ENCODE results near the gene GPR160.
"Not testable (repeated sequence)": the region's sequence is repeated elsewhere in the genome, so short reads cannot be mapped to it uniquely, and the experiment has no call there.

Gene GPR160, protein sequence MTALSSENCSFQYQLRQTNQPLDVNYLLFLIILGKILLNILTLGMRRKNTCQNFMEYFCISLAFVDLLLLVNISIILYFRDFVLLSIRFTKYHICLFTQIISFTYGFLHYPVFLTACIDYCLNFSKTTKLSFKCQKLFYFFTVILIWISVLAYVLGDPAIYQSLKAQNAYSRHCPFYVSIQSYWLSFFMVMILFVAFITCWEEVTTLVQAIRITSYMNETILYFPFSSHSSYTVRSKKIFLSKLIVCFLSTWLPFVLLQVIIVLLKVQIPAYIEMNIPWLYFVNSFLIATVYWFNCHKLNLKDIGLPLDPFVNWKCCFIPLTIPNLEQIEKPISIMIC

DNA sequence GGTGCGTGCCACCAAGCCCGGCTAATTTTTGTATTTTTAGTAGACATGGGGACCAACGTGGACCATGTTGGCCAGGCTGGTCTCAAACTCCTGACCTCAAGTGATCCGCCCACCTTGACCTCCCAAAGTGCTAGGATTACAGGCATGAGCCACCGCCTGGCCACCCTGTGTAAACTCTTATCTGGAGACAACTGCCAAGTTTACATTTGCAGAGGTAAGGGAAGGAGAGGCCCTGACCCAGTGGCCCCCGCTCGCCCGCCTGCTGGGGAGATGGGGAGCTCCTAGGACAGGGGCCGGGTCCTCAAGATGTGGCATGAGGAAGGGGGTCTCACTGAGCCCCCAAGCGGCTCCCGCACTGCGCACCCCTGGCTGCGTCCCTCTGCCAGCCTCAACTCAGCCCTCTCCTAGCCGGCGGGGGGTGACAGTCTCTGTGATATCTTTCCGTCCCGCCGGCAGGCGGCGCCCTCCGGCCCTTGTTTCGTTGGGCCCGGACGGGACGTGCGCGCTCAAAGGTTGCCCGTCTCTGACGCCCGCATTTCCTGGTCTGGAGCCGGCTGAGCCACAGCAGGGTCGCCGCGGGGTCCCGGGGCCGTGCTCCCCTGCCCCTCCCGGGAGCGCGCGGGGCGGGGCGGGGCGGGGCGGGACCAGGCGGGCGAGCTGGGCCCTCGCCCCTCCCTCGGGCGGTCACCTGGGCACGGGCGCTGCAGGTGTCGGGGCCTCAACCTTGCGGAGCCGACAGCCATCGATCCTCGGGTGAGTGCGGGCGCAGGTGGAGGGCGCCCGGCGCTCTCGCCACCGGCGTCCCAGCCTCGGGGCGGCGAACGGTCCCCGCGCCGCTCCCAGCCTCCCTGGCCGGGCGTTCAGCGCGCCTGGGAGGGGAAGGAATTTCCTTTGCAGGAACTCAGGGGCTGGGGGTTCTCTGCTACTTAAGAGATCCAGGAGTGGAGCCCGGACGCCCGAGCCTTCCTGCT, at the start of gene GPR160:
Gene GPR160 (plus strand): TSS at position 533 of the 971 bp plus-strand sequence. CDS start 45,978 bp downstream, outside the sequence.
- DNase-seq: peak; percentile 17

DNA sequence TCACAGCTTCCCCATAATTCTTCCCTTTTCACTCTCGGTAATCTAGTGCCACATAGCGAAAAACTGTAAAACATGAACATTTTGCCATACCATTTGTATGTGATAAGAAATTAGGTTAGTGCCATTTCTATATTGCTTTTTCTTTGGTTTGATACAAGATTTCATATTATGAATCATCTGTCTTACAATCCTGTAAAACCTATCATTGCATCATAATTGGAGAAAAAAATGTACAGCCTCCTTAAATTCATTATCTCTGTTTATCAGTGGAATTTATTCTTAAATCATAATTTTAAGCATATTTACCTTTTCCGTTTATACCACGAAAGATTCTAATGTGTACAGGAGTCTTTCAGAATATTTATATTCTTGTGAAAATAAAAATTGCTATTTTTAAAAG, 47.4 kb upstream of the GPR160 start:
- no peak for DNase-seq

DNA sequence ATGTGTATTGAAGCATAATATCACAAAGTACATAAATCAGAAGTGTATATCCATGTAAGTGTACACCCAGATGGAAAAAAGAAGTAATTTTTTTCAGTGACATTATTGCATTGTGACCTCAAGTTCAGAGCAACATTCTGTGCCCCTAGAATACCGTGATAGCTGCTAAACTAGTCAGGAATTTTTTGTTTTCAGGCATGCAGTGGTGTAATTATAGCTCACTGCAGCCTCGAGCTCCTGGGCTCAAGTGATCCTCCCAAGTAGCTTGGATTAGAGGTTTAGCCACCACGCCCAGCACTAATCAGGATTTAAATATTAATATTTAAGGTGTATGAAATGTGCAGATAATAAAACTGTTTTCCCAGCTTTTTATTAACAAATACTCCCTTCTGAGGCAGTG, 45.6 kb upstream of the GPR160 start:
- no peak for DNase-seq

DNA sequence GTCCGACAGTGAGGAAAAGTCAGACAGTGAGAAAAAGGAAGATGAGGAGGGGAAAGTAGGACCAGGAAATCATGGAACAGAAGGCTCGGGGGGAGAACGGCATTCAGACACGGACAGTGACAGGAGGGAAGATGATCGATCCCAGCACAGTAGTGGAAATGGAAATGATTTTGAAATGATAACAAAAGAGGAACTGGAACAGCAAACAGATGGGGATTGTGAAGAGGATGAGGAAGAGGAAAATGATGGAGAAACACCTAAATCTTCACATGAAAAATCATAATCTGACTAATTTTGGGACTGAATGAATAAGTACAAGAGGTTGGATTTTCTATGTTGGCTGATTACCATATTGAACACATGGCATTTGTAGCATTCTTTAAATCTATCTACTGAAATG, 45.0 kb upstream of the GPR160 start:
- DNase-seq: no peak

DNA sequence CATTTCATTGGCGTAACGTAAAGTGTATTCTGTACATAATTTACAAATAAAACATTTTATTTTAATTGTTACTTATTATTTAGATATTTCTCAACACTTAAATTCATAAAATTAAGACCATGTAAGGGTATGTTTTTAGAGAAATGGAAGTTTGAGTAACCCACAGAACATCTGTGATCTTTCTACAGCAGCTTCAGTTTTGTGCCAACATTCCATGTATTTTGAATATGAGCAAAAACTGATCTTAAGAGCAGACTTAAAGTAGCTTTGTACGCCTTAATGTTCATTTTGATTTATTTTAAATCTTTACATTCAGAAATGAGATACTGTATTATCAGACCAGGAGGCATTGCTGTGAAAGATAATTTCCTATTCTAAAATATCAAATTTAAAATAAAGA, 44.0 kb upstream of the GPR160 start:
- no peak for DNase-seq

DNA sequence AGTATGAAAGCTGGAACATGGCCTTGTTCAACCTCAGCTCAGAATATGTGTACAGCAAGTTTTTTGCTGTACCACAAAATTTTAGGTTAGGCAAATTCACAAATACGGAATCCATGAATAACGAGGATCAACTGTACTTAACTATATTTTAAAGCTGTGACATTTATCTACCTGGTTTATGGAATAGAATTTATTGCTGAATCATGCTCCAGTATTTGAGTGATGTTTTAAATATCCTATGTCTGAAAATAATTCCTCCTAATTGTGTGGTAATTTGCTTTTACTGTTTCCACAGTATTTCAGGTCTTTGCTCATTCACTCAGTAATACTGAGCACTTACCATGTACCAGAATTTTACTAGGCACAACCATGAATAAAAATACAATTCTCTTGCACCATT, 41.7 kb upstream of the GPR160 start:
- DNase-seq: no peak

DNA sequence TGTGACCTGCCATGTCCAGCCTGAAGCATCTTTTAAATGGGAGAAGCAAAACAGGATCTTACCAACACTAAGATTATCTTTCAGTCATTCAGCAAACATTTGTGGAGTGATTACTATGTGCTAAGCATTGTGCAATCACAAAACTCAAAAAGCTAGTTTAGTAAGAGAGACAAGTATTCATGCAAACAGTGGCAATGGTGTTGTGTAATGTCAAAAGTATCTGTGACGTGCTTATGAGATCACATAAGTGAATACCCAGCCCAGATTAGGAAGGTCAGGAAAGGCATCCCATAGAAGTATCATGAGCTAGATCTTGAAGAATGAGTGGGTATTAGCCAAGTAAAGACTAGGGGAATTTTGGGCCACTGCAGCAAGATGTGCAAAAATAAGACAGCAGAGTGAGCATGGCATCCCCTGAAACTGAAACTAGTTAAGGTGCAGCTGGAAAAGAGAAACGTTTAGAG, 39.1 kb upstream of the GPR160 start:
- DNase-seq: peak; percentile 72

DNA sequence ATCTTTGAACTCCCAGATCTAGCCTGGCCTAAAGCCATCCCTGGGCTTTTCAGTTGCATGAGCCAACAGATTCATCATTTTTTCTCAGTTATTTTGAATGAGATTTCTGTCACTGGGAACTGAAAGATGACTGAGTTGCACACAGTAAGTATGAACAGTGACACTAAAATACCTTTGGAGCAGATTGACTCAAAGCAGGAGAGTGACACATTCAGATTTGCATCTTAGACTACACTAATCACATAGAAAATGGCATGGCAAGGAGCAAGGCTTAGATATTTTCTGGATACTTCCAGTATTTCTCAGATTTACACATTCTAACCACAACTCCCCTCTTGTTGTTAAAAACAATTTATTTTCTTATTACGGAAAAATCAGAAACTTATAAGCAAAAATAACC, 38.4 kb upstream of the GPR160 start:
- no peak for DNase-seq

DNA sequence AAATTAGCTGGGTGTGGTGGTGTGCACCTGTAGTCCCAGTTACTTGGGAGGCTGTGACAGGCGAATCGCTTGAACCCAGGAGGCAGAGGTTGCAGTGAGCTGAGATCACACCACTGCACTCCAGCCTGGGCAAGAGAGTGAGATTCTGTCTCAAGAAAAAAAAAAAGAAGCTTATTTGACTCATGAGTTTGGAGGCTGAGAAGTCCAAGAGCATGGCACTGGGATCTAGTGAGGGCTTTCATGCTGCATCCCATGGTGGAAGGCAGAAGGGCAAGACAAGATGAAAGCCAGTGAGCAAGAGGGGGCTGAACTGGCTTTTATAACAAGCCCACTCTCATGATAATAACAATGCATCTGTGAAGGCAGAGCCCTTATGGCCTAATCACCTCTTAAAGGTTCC, 37.7 kb upstream of the GPR160 start:
- DNase-seq: no peak

DNA sequence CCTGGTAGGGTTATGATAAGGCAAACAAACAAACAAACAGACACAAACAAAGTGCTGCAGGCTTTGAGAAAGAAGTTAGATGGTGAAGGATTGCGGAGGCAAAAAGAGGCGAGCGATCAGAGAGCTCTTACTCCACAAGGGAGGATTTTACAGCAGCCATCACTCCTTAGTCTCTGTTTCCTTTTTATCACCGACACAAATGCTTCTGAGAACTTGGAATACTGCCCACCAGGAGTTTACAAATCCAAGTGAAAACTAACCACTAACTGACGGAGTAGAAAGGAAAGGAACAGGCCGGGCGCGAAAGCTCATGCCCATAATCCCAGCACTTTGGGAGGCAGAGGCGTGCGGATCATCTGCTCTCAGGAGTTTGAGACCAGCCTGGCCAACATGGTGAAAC, 35.6 kb upstream of the GPR160 start:
- no peak for DNase-seq

DNA sequence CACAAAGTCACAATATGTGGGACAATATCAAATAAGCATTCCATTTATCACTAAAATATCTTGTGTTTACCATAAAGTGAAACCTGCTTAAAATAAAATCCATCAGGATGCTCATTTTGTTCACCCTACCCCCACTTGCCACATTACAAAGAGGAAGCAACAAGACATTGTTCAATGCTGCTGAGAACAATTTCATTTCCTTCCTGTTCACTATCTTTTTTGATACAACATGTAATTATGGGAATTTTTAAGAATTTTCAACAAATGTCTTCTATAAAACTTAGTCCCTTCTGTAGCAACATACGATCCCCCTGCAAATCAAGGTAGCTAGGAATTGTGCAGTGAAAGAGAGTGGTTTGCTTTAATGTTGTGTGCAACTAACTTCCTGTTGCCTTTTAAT, 34.9 kb upstream of the GPR160 start:
- no peak for DNase-seq

DNA sequence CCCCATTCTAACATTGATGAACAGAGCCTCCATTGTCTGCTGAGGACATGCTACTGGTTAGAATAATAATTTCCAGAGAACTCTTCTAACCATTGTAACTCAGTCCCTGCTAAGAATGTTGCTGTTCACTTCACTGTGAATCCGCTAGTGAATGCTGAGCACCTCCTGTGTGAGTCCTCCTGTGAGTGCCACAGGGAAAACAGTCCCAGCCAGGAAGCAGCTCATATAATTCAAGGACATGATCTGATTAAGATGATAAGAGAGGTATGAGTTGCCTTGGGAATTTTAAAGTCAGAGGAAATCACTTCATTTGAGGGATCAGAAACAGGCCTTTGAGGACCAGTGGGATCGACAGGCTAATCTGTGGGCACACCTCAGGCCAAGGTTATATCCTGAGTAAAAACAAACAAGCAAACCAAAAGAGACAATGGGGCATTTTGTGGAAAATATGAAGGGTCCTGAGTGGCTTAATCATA, 33.9 kb upstream of the GPR160 start:
- no peak for DNase-seq

DNA sequence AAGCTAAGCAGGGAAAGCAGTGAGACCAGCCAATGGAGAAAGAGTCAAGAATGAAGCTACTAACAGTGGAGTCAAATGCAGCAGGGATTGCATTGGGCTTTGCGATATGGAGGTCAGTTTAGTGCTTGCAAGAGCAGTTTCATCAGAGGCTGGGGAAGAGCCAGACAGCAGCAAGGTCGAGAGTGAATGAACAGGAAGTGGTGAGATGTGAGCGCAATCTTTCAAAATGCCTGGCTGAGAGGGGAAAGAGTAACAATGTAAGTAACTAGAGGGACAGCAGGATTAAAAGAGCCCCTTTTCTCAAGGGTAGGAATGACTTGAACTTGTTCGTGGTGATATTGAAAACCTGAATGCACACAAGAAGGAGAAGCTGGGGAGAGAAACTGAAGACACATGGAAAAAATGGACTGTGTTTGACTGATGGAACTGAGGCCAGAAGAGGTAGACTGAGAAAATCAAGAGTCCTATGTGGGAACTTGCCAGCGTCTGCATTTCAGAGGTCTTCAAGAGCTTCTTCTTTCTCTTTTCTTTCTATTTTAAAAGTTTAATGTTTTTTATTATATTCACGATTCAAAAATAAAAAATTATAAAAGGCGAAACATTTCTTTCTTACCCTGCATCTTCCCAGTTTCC, 30.6 kb upstream of the GPR160 start:
- DNase-seq: peak; percentile 72

DNA sequence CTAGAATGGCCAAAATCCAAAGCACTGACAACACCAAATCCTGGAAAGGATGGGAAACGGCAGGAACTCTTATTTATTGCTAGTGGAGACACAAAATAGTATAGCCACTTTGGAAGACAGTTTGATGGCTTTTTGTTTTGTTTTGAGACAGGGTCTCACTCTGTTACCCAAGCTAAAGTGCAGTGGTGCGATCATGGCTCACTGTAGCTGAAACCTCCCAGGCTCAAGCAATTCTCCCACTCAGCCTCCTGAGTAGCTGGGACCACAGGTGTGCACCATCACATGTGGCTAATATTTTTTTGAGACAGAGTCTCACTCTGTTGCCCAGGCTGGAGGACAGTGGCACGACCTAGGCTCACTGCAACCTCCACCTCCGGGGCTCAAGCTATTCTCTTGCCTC, 27.3 kb upstream of the GPR160 start:
- DNase-seq: no peak

DNA sequence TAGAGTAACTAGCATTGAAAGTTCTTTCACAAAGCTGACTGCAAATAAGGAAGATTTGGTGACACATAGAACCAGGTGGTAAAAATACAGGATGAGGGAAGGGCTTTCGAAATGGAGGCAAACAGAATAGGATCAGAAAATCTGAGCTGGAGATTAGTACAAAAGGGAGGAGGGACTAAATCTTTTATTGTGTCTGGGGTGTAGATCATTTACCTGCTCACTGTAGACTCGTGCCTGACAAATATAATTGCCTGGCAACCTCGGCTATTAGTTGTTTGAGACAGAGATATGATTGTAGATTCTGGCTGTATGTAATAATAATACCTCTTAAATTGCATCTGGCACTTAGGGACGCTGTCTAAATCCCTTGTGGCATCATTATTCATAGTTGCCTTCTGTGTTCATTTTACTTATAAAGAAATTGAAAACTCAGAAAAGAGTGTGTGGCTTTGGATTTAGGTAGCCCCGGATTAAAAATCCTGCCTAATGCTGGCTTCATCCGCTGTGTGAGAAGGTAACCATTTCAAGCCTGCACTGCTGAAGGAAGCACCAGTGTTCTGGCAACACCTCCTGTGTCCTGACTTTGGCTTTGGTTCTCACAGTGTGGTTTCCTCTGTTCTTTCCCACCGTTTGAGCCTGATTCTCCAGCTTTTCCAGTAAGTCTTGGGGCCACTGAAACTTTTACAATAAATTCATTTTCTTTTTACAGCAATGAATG, 25.0 kb upstream of the GPR160 start:
- no peak for DNase-seq

DNA sequence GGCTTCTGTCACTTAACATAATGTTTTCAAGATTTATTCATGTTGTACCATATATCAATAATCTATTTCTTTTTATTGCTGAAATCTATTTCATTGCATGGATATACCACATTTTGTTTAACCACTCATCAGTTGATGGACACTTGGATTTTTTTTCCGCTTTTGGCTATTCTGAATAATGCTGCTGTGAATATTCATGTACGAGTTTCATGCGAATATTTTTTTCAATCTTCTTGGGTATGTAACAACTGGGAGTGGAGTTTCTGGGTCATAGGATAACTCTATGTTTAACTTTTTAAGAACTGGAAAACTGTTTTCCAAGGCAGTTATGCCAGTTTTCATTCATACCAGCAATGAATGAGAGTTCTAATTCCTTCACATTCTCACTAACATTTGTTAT, 21.7 kb upstream of the GPR160 start:
- DNase-seq: no peak

DNA sequence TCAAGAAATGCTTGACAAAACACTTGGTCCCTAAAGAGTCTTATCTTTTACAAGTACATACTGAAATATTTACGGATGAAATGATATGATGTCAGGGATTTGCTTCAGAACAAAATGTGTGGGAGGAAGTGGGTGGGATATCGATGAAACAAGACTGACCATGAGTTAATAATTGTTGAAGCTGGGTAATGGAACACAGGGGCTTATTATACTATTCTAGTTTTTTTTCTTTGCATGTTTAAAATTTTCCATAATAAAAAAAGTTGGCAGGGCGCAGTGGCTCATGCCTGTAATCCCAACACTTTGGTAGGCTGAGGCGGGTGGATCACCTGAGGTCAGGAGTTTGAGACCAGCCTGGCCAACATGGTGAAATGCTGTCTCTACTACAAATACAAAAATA, 18.5 kb upstream of the GPR160 start:
- not testable (repeated sequence) for DNase-seq

DNA sequence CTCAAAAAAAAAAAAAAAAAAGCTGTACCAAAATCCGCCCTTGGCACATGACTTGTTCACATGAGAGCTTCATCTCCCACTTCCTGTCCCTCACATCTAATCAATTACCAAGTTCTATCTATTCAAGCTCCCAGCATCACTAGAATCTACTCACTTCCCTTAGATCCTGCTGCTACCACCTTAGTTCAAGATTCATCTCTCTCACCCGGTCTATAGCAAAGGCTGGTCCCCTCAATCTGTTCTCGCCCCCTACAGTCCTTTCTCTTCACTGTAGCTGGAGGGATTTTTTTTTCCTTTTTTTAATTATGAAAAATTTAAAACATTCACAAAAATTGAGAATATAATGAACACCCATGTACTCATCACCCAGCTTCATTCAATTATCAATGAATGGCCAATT, 16.7 kb upstream of the GPR160 start:
- DNase-seq: no peak

DNA sequence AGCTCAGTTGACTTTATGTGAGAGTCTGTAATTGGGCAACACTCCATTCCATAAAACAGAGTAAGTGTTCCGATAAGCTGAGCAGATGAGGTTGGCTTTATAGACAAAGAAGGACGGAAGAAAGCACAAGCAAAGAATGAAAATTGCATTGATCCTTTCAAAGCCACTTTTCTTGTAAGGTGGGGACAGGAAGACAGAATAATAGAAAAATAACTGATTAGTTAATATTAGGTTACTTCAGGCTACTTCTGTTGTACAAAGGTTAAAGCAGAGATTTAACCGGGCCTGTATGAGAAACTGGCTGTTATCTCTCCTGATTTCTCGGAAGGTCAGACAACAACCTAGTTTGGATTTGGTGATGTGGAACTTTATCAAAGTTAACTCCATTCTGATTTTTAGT, 15.5 kb upstream of the GPR160 start:
- DNase-seq: no peak

DNA sequence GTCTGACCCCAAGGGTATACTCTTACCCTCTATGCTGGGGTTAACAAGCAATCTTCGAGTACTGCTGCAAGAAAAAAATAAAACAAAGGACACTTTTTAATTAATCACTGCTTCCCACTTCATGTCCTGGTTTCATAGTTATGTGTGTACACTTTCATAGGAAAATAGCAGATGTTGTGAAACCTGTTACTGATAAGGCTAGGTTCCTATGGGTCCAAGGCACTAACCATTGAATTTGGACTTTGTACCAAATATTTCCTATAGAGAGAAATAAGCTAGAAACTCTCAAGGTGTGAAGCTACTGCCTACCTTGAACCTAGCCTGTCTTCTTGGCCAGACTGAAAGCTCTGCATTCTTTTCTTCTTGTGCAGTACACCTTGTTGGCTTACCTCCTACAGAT, 14.6 kb upstream of the GPR160 start:
- DNase-seq: no peak

DNA sequence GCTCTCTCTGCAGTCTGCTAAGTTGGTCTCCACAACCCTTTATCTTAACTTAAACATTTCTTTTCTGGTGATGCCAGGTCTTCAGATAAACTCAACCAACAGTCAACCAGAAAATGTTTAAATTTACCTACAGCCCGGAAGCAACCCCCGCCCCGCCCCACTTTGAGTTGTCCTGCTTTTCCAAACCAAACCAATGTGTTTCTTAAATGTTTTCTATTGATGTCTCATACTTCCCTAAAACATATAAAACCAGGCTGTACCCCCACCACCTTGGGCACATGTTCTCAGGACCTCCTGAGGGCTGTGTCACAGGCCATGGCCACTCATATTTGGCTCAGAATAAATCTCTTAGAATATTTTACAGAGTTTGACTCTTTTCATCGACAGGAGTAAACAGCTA, 13.2 kb upstream of the GPR160 start:
- no peak for DNase-seq

DNA sequence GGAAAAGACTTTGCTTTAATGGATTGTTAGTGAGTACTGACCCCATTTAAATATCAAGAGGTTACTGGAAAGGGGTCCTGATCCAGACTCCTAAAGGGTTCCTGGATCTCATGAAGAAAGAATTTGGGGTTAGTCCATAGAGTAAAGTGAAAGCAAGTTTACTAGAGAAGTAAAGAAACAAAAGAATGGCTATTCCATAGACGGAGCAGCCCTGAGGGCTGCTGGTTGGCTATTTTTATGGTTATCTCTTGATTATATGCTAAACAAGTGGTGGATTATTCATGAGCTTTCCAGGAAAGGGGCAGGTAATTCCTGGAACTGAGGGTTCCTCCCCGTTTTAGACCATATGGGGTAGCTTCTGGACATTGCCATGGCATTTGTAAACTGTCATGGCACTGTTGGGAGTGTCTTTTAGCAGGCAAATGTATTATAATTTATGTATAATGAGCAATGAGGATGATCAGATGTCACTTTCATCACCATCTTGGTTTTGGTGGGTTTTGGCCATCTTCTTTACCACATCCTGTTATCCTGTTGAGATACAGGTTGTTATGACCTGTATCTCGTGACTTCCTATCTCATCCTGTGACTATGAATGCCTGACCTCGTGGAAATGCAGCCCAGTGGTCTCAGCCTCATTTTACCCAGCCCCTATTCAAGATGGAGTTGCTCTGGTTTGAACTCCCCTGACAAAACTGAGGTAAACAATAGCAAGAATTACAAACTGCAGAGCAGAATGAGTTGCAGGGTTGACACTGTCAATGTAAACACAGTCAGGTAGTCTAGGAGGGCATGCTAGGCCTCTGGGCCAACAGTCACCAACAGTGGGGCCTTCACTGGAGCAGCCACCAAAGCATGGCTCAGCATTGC, 10.3 kb upstream of the GPR160 start:
- DNase-seq: no peak

Measured in fibroblast of upper back skin (primary cell).